ENCODE data around the gene ATG101. TPM values are rescaled to one million over a fixed set of nuclear protein-coding genes. Genes with fewer than 3 reads are reported as not detected.

Gene ATG101
- total RNA-seq, 4 donors from 2014 or later = 39.5 to 76.1 (median 56.5) TPM

DNA sequence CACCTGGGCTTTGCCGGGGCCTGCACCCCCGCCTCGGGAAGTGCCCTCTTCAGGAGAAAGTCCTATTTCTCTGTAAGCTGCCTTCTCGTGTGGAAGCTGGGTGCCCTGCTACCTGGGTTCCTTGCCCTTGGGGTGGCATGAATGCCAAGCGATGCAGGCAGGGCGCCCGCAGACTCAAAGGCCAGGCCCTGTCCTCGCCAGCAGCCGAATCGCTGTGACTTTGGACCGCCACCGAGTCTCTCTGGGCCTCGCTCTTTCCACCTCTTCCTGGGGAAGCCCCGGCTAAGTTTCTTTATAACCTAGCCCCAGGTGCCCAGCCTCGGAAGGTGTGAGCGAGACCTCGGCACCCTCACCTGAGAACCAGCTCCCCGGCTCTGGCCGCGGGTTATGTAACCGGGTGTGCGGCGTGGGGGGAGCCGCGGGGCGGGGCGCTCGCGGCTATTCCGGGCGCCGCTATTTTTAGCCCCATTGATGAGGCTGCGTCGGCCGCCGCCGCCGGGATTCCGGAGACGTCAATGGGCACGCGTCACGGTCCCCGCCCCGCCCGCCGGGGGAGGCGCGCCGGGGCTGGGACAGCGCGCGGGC lies 33.1 kb upstream of the ATG101 start:
- peaks cover 59% of the 10 kb centered on the region for H3K4me1 ChIP-seq
- WGBS = 10% methylated on average over 50 of the region's 53 CpGs
- peak overlapping the region; percentile 78 for H3K27ac ChIP-seq
- no peaks in the 10 kb centered on the region for H3K27me3 ChIP-seq
- peak overlapping the region; percentile 79 for H3K4me3 ChIP-seq
- no peaks in the 10 kb centered on the region for H3K36me3 ChIP-seq
- peak; percentile 93 to 95 for DNase-seq (ENCODE audit: low spot score in 2 of 2)
- no peaks in the 10 kb centered on the region for H3K9me3 ChIP-seq
- TF ChIP-seq POLR2A (IDR thresholded peaks at IDR 0.05) = no peak
- peak in 2 of 3 donors; percentile 67 to 78 for TF ChIP-seq POLR2AphosphoS5 (IDR thresholded peaks at IDR 0.05)
- TF ChIP-seq, protein P1, sequence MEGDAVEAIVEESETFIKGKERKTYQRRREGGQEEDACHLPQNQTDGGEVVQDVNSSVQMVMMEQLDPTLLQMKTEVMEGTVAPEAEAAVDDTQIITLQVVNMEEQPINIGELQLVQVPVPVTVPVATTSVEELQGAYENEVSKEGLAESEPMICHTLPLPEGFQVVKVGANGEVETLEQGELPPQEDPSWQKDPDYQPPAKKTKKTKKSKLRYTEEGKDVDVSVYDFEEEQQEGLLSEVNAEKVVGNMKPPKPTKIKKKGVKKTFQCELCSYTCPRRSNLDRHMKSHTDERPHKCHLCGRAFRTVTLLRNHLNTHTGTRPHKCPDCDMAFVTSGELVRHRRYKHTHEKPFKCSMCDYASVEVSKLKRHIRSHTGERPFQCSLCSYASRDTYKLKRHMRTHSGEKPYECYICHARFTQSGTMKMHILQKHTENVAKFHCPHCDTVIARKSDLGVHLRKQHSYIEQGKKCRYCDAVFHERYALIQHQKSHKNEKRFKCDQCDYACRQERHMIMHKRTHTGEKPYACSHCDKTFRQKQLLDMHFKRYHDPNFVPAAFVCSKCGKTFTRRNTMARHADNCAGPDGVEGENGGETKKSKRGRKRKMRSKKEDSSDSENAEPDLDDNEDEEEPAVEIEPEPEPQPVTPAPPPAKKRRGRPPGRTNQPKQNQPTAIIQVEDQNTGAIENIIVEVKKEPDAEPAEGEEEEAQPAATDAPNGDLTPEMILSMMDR (IDR thresholded peaks at IDR 0.05) = no peak
- TF ChIP-seq EP300 (IDR thresholded peaks at IDR 0.05) = peak; percentile 89

DNA sequence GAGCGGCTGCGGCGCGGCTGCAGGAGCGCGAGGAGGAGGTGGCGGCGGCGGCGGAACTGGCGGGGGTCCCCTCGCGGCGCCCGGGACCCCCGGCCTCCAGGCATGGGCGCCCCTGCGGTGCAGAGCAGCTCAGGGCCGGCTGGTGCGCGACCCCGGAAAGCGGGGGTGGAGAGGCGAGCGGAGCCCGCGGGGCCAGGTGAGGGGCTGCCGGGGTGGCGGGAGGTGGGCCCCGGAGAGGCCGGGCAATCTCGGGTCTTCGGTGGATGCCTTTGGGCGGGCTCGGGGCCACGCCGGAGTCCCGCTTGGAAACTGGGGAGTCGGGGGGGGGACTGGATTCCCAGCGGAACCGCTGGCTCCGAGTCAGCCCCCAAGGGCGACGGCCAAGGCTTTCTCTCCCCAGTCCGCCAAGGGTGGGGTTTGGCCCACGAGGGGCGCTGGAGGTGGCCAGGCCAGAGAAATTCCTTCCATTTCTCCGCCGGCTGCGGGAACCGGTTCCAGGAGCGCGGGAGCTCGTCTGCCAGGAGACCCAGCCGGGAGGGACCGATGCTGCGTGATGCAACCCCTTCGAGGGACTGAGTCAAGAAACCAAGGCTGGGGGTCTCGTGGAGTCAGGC lies 32.4 kb upstream of the ATG101 start:
- peak; percentile 94 for DNase-seq (ENCODE audit: low spot score in 2 of 2)
- H3K27me3 ChIP-seq = no peaks in the 10 kb centered on the region
- peak overlapping the region; percentile 79 for H3K4me3 ChIP-seq
- peak overlapping the region; percentile 88 for H3K27ac ChIP-seq
- no peaks in the 10 kb centered on the region for H3K9me3 ChIP-seq
- H3K36me3 ChIP-seq = no peaks in the 10 kb centered on the region
- H3K4me1 ChIP-seq = peaks cover 61% of the 10 kb centered on the region
- 10% methylated on average over 14 of the region's 59 CpGs for WGBS
- TF ChIP-seq, protein P1 (IDR thresholded peaks at IDR 0.05) = no peak
- TF ChIP-seq POLR2AphosphoS5 (IDR thresholded peaks at IDR 0.05) = peak in 1 of 3 donors; percentile 79

DNA sequence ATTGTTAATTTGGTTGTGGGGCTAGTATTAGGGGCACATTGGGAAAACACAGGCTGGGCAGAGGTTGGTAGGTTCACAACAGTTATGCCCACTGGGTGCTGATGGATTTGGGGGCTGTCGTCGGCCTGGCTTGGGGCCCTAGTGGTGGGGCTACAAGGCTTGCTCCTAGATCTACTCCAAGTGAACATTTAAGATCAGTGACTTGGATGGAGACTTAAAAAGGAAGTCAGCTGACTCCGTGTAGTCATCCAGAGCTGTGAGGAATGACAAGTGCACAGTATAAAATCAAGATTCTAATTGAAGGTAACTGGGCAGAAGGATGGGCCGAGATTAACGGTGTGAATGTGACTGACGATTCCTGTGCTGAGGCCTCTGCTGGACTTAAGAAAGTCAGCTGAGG lies 31.3 kb upstream of the ATG101 start:
- peaks cover 53% of the 10 kb centered on the region for H3K4me1 ChIP-seq
- no peak for TF ChIP-seq EP300 (IDR thresholded peaks at IDR 0.05)
- TF ChIP-seq POLR2A (IDR thresholded peaks at IDR 0.05) = no peak
- TF ChIP-seq POLR2AphosphoS5 (IDR thresholded peaks at IDR 0.05) = no peak
- TF ChIP-seq, protein P1 (IDR thresholded peaks at IDR 0.05) = no peak
- 66% methylated on average over 6 of the region's 6 CpGs for WGBS
- peak overlapping the region; percentile 79 for H3K4me3 ChIP-seq
- DNase-seq (ENCODE audit: low spot score in 2 of 2) = no peak
- H3K27me3 ChIP-seq = no peaks in the 10 kb centered on the region
- H3K36me3 ChIP-seq = no peaks in the 10 kb centered on the region
- H3K27ac ChIP-seq = no peak overlapping the region
- H3K9me3 ChIP-seq = no peaks in the 10 kb centered on the region

DNA sequence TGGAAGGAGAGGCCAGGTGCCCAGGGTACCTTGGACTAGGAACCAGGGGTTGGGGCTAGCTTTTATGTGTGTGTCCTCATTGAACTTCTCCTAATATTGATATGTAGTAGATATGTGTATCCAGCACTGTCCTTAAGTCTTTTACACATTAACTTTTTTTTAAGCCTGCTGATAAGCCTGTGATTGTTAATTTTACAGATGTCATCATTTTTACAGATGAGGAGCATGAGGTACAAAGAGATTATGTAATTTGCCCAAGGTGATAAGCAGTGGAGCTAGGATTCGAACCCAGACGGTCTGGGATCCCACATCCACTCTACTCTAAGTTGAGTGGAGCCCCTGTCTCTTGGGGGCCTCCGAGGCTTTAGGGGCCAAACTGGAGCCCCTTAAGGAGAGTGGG lies 28.7 kb upstream of the ATG101 start:
- no peak for DNase-seq (ENCODE audit: low spot score in 2 of 2)
- peaks cover 66% of the 10 kb centered on the region for H3K4me1 ChIP-seq
- no peaks in the 10 kb centered on the region for H3K27me3 ChIP-seq
- TF ChIP-seq, protein P1 (IDR thresholded peaks at IDR 0.05) = no peak
- TF ChIP-seq POLR2A (IDR thresholded peaks at IDR 0.05) (no peak), EP300 (IDR thresholded peaks at IDR 0.05) (no peak), POLR2AphosphoS5 (IDR thresholded peaks at IDR 0.05) (no peak)
- H3K9me3 ChIP-seq = no peaks in the 10 kb centered on the region
- WGBS = 78% methylated on average over 3 of the region's 3 CpGs
- H3K36me3 ChIP-seq = no peaks in the 10 kb centered on the region
- H3K27ac ChIP-seq = no peak overlapping the region
- no peak overlapping the region for H3K4me3 ChIP-seq

DNA sequence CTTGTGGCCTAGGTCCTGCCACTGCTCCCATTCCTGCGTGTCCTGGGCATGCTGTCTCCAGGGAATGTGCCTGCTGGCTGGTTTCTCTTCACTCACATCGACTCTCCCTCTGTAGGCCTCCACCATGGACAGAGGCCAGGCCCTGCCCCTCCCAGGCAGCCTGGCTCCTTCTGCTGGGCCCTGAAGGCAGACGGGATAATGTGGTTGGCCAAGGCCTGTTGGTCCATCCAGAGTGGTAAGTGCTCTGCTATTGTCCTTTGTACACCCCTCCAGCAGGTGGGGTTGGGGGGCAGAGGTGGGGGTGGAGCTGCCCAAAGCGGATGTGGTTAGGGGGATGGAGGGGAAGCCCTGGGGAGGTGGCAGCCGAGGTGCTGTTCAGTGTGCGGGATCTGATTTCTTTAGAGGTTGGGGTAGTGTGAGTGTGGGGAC lies 28.1 kb upstream of the ATG101 start:
- no peak for DNase-seq (ENCODE audit: low spot score in 2 of 2)
- H3K4me1 ChIP-seq = peaks cover 66% of the 10 kb centered on the region
- WGBS = 54% methylated on average over 5 of the region's 6 CpGs
- no peaks in the 10 kb centered on the region for H3K36me3 ChIP-seq
- H3K9me3 ChIP-seq = no peaks in the 10 kb centered on the region
- H3K4me3 ChIP-seq = no peak overlapping the region
- TF ChIP-seq, protein P1 (IDR thresholded peaks at IDR 0.05) = no peak
- no peak for TF ChIP-seq EP300 (IDR thresholded peaks at IDR 0.05)
- TF ChIP-seq POLR2AphosphoS5 (IDR thresholded peaks at IDR 0.05) = no peak
- no peak for TF ChIP-seq POLR2A (IDR thresholded peaks at IDR 0.05)
- no peak overlapping the region for H3K27ac ChIP-seq
- H3K27me3 ChIP-seq = no peaks in the 10 kb centered on the region

Data from suprapubic skin (tissue), 4 donors.